Activated naive CD4-positive, alpha-beta T cell treated with Interleukin-2 at 50 U/mL for 16 hours (primary cell): ENCODE data around the gene COL4A1.

ENCODE experiments used
- DNase-seq: peaks from one replicate; pipeline ENCODE4 v3.0.0-alpha.2; 2020

Gene COL4A1

GRCh38 chr13:110231348-110232047, 75.5 kb downstream of the COL4A1 start:
- DNase-seq: no peak

GRCh38 chr13:110230661-110231347, 76.2 kb downstream of the COL4A1 start:
- DNase-seq: no peak

- no peak for DNase-seq
Observed at GRCh38 chr13:110229905-110230563, 76.9 kb downstream of the COL4A1 start.

- no peak for DNase-seq
Observed at GRCh38 chr13:110228936-110229904, 77.7 kb downstream of the COL4A1 start.

- DNase-seq: no peak
Observed at GRCh38 chr13:110227864-110228643, 78.9 kb downstream of the COL4A1 start.

- no peak for DNase-seq
Observed at GRCh38 chr13:110227416-110227815, 79.5 kb downstream of the COL4A1 start.

- DNase-seq: no peak
Observed at GRCh38 chr13:110225609-110226574, 81.1 kb downstream of the COL4A1 start.

- no peak for DNase-seq
Observed at GRCh38 chr13:110225003-110225402, 82.0 kb downstream of the COL4A1 start.

- no peak for DNase-seq
Observed at GRCh38 chr13:110224519-110224918, 82.4 kb downstream of the COL4A1 start.

GRCh38 chr13:110221406-110222117, 85.4 kb downstream of the COL4A1 start:
- DNase-seq: no peak

- DNase-seq: no peak
Observed at GRCh38 chr13:110220471-110220870, 86.5 kb downstream of the COL4A1 start.

GRCh38 chr13:110218581-110219201, 88.3 kb downstream of the COL4A1 start:
- no peak for DNase-seq

- DNase-seq: no peak
Observed at GRCh38 chr13:110217811-110218210, 89.1 kb downstream of the COL4A1 start.

GRCh38 chr13:110217085-110217484, 89.9 kb downstream of the COL4A1 start:
- no peak for DNase-seq

GRCh38 chr13:110216398-110217041, 90.4 kb downstream of the COL4A1 start:
- DNase-seq: no peak

GRCh38 chr13:110216006-110216397, 91.0 kb downstream of the COL4A1 start:
- DNase-seq: no peak

- no peak for DNase-seq
Observed at GRCh38 chr13:110215606-110216005, 91.4 kb downstream of the COL4A1 start.

GRCh38 chr13:110214637-110215036, 92.3 kb downstream of the COL4A1 start:
- DNase-seq: no peak

GRCh38 chr13:110213461-110214074, 93.4 kb downstream of the COL4A1 start:
- DNase-seq: no peak
